MM.1S (cell line): Measurements from ENCODE around the gene KCTD17.

Experiments
- CTCF ChIP-seq: fragments of 300-600 bp; sonication (generic); IDR thresholded peaks from 2 replicates; pipeline ENCODE4 v1.5.1; 2016; ENCODE audit warnings: antibody characterized with exemption, low read length, mixed read lengths
- EZH2 ChIP-seq: fragments of 300-600 bp; sonication (generic); optimal IDR thresholded peaks from 2 replicates; pipeline ENCODE3; 2017; ENCODE audit warnings: low read depth, mild to moderate bottlenecking, antibody characterized with exemption, low read length, mixed read lengths

GRCh38 chr22:37082251-37082873 is 30.8 kb downstream of the KCTD17 start:
- TF ChIP-seq CTCF (no peak), EZH2 (no peak)
